KOPT-K1 (cell line): Measurements from ENCODE around the gene SH3BP4.

ENCODE experiments used
- H3K27ac ChIP-seq: fragments of 200-600 bp; sonication (generic); 2 replicates; pipeline ENCODE4 v1.5.1; 2016; ENCODE audit warnings: antibody characterized with exemption, mild to moderate bottlenecking, low read depth, low read length; ENCODE audit not compliant: poor library complexity, severe bottlenecking
- H3K36me3 ChIP-seq: fragments of 200-600 bp; sonication (generic); 2 replicates; pipeline ENCODE4 v1.5.1; 2017; ENCODE audit warnings: antibody characterized with exemption, mild to moderate bottlenecking, low read length, moderate library complexity; ENCODE audit not compliant: insufficient read depth
- H3K9me3 ChIP-seq: fragments of 200-600 bp; sonication (generic); 2 replicates; pipeline ENCODE4 v1.5.1; 2017; ENCODE audit warnings: antibody characterized with exemption, low read length, mild to moderate bottlenecking; ENCODE audit not compliant: insufficient read depth, poor library complexity, severe bottlenecking

The SH3BP4 gene

DNA sequence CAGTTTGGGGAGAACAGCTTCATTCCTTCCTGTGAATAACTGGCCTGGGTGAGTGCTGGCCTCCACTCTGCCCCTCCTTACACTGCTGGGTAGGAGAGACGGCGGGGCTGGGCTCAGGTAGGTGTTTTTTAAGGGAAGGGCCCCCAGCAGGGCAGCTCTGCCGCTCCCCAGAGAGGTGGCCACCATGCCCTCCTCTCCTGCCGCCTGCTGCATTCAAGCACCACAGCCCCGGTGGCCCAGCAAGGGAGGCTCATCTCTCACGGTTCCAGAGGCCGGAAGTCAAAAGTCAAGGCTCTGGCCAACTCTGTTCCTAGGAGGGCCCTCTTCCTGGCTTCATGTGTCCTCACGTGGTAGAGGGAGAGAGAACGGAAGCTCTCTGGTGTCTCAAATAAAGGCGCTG is 81.1 kb downstream of the SH3BP4 start:
- Histone ChIP-seq H3K27ac (no peak overlapping the region), H3K9me3 (no peaks in the 10 kb centered on the region), H3K36me3 (no peaks in the 10 kb centered on the region)

DNA sequence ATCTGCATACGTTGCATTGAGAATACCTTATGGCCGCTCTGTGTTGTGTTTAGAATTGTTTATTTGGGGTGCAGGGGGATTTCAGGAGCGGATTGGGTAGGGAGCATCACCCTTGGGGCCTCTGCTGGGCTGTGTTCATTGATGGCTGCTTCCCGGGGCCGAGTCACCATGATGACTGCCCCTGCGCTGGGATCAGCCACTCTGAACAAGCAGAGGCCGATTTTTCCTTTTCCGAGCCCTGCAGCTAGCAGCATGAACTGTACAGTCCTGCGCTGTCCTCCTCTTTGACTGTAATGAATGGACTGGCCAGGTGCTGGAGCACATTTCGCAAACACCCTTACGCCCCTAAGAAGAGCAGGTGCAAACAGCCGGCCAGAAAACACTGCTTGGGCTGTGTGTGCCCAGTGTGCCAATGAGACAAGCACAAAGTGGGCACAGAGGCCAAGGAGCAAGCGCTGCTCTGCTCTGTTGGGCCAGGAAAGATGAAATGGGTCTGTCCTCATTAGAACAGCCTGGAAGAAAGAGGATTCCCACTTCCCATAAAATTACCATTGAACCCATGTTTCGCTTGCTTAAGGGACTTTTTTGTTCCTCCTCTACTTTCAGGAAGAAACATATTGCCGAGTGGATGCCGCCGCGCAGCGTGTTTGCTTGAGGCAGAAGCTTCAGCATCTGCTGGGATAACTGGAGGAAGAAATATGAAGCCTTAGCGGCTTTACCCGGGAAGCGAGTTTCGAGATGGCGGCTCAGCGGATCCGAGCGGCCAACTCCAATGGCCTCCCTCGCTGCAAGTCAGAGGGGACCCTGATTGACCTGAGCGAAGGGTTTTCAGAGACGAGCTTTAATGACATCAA is 82.7 kb downstream of the SH3BP4 start:
- H3K27ac ChIP-seq: no peak overlapping the region
- H3K36me3 ChIP-seq: no peaks in the 10 kb centered on the region
- no peaks in the 10 kb centered on the region for H3K9me3 ChIP-seq

DNA sequence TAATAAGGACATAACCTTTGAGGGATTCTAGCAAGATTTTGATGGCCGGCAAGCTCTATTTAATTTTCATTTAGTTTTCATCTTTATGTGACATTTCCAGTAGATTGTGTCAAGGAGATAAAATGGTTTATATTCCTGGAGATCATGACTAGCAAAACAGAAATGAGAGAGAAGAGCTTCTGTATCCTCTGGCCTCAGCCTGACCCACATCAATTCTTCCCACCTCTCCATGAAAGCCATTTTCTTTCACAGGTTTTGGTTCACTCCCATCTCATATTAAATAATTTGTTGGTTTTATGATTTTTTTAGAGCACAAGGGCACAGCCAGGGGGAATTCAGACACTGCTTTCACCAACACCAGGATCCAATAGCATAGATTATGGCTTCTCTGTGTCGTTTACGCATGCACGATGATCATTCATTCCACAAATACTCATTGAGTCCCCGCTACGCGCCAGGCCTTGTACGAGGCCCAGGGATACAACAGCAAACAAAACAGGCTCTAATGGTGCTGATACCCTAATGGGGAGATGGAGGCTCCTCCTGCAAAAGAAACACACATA is 85.9 kb downstream of the SH3BP4 start:
- Histone ChIP-seq H3K27ac (no peak overlapping the region), H3K36me3 (no peaks in the 10 kb centered on the region), H3K9me3 (no peaks in the 10 kb centered on the region)

DNA sequence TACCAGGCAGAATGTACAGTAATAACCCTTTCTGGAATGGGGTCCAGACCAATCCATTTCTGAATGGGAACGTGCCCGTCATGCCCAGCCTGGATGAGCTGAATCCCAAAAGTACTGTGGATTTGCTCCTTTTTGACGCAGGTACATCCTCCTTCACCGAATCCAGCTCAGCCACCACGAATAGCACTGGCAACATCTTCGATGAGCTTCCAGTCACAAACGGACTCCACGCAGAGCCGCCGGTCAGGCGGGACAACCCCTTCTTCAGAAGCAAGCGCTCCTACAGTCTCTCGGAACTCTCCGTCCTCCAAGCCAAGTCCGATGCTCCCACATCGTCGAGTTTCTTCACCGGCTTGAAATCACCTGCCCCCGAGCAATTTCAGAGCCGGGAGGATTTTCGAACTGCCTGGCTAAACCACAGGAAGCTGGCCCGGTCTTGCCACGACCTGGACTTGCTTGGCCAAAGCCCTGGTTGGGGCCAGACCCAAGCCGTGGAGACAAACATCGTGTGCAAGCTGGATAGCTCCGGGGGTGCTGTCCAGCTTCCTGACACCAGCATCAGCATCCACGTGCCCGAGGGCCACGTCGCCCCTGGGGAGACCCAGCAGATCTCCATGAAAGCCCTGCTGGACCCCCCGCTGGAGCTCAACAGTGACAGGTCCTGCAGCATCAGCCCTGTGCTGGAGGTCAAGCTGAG is 89.6 kb downstream of the SH3BP4 start:
- Histone ChIP-seq H3K9me3 (no peaks in the 10 kb centered on the region), H3K36me3 (no peaks in the 10 kb centered on the region), H3K27ac (no peak overlapping the region)

DNA sequence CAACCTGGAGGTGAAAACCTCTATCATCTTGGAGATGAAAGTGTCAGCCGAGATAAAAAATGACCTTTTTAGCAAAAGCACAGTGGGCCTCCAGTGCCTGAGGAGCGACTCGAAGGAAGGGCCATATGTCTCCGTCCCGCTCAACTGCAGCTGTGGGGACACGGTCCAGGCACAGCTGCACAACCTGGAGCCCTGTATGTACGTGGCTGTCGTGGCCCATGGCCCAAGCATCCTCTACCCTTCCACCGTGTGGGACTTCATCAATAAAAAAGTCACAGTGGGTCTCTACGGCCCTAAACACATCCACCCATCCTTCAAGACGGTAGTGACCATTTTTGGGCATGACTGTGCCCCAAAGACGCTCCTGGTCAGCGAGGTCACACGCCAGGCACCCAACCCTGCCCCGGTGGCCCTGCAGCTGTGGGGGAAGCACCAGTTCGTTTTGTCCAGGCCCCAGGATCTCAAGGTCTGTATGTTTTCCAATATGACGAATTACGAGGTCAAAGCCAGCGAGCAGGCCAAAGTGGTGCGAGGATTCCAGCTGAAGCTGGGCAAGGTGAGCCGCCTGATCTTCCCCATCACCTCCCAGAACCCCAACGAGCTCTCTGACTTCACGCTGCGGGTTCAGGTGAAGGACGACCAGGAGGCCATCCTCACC is 90.2 kb downstream of the SH3BP4 start:
- no peak overlapping the region for H3K27ac ChIP-seq
- H3K9me3 ChIP-seq: no peaks in the 10 kb centered on the region
- H3K36me3 ChIP-seq: no peaks in the 10 kb centered on the region

DNA sequence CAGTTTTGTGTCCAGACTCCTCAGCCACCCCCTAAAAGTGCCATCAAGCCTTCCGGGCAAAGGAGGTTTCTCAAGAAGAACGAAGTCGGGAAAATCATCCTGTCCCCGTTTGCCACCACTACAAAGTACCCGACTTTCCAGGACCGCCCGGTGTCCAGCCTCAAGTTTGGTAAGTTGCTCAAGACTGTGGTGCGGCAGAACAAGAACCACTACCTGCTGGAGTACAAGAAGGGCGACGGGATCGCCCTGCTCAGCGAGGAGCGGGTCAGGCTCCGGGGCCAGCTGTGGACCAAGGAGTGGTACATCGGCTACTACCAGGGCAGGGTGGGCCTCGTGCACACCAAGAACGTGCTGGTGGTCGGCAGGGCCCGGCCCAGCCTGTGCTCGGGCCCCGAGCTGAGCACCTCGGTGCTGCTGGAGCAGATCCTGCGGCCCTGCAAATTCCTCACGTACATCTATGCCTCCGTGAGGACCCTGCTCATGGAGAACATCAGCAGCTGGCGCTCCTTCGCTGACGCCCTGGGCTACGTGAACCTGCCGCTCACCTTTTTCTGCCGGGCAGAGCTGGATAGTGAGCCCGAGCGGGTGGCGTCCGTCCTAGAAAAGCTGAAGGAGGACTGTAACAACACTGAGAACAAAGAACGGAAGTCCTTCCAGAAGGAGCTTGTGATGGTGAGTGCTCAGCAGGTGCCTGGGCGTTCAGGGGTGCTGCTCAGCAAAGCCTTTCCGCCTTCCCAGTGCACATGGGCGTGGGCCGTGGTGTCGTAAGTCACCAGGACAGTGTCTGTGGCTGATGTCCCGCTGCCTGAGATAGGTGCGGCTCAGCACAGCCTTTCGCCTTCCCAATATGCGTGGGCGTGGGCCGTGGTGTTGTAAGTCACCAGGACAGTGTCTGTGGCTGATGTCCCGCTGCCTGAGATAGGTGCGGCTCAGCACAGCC is 91.0 kb downstream of the SH3BP4 start:
- no peaks in the 10 kb centered on the region for H3K36me3 ChIP-seq
- no peak overlapping the region for H3K27ac ChIP-seq
- no peaks in the 10 kb centered on the region for H3K9me3 ChIP-seq

DNA sequence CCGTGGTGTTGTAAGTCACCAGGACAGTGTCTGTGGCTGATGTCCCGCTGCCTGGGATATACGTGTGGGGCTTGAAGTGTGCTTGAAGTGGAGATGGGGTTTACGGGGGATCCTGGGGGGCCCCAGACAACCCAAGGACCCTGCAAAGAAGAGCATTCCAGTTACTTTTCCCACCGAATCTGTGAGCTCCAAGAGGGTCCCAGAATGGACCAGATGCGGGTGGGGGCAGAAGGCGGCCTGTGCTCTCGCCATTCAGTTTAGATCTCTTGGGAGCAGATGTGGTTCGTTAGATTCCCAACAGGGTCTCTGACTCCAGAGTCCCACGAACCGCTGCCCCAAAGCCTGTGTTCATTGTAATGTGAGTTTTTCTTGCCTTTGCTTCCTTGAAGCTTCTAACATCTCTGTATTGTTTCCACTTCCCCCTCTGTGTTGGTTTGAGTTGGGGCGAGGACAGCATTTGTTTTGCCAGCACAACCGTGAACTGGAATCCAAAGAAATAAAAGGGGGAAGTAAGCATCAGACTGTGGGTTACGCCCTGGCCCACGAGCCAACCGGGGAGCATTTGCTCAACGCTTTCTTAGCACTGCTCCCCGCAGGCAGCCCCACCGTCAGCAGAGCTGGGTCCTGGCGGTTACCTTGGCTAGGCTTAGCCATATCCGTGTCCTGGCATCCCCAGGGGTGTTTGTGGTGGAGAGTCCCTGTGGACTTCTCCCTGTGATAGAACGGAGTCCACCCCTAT is 92.1 kb downstream of the SH3BP4 start:
- H3K27ac ChIP-seq: no peak overlapping the region
- no peaks in the 10 kb centered on the region for H3K36me3 ChIP-seq
- H3K9me3 ChIP-seq: no peaks in the 10 kb centered on the region

DNA sequence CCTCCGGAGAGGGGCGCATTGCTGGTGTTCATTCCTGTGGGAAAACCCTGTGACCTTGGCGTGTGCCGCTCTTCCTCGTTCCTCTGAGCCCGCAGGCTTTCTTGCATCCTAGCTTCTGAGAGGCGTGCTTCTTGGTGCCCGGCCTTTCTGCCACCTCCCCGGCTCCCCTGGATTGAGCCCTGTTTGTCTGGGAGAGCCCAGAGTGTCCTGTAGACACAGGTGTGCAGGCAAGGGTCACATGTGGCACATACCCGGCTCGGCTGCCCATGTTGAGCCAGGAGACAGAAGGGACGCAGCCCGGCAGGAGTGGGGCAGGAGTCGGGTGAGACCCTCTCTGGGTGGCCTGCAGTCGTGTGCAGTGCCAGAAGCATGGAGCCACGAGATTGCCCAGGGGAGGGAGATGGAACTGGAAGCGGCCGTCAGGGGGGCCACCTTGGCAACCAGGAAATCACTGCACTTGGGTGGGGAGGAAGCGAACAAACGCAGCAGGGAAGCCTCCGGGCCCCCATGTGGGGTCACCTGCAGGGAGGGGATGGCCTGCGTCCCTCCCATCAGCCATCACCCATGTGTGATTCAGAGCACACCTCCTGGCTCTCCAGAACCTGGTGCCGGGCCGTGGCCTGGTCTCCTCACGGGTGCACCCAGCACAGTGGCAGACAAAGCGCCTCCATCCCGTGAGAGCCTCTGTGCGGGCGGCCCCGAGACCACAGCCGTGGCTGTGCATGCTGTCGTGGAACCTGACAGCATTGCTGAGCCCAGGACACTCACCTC is 92.9 kb downstream of the SH3BP4 start:
- Histone ChIP-seq H3K27ac (no peak overlapping the region), H3K9me3 (no peaks in the 10 kb centered on the region), H3K36me3 (no peaks in the 10 kb centered on the region)

DNA sequence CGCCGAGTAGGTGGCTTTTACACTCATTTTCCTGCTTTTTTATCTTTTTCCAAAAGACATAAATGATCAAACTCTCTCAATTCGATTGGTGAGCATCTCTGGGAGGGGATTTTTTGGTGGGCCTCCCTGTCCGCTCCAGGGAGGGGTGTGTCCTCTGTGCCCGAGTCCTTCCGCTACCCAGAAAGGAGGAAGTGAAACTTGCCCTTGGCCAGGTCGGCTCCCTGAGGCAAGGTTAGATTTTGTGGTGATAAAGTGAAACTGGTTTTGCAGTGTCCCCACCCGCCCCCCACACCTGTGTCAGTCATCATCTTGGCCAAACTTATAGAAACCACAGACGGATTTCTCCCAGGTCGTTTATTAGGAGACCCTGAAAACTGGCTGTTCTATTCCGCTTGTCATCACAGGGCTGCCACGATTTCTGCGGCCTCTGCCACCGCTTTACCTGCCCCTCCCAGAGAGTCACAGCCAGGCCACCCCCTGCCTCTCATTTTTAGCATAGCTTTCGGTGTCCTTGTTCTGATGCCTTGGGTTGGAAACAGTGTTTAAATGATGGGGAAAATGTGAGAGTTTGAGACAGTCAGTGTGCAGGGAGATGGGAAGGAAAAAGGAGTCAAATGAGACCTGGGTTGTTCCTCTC is 93.6 kb downstream of the SH3BP4 start:
- Histone ChIP-seq H3K27ac (no peak overlapping the region), H3K36me3 (no peaks in the 10 kb centered on the region), H3K9me3 (no peaks in the 10 kb centered on the region)

DNA sequence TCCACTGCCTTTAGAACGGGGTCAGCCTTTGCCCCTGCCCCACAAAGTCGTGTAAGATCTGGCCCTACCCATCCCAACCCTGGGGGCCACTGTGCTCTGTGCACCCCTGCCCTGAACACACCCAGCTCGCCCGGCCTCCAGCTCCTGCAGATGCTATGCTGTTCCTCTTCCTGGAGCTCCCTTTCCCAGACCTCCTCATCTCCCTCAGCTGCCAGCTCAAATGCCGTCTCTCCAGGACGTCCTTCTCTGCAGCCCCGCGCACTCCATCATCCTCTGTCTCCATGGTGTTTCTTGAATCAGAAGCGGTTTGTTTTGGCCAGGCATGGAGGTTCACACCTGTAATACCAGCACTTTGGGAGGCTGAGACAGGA is 94.1 kb downstream of the SH3BP4 start:
- H3K9me3 ChIP-seq: no peaks in the 10 kb centered on the region
- no peaks in the 10 kb centered on the region for H3K36me3 ChIP-seq
- H3K27ac ChIP-seq: no peak overlapping the region

DNA sequence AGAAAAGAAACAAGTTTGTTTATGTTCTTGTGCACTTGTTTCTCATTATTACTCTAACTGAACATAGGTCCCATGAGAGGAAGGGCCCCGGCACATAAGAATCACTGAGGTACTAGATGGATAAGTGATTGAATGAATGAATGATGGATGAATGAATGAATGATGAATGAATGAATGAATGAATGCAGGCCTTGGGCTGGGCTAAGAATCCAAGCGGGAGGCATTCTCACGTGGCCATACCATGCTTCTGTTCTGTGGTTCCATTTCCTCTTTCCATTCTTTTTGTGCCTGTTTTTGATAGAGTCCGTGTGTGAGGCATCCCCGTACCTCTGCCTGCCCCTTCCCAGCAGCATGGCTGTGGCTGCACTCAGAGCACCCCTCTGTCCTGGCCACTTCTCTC is 94.8 kb downstream of the SH3BP4 start:
- H3K36me3 ChIP-seq: no peaks in the 10 kb centered on the region
- no peaks in the 10 kb centered on the region for H3K9me3 ChIP-seq
- H3K27ac ChIP-seq: no peak overlapping the region

DNA sequence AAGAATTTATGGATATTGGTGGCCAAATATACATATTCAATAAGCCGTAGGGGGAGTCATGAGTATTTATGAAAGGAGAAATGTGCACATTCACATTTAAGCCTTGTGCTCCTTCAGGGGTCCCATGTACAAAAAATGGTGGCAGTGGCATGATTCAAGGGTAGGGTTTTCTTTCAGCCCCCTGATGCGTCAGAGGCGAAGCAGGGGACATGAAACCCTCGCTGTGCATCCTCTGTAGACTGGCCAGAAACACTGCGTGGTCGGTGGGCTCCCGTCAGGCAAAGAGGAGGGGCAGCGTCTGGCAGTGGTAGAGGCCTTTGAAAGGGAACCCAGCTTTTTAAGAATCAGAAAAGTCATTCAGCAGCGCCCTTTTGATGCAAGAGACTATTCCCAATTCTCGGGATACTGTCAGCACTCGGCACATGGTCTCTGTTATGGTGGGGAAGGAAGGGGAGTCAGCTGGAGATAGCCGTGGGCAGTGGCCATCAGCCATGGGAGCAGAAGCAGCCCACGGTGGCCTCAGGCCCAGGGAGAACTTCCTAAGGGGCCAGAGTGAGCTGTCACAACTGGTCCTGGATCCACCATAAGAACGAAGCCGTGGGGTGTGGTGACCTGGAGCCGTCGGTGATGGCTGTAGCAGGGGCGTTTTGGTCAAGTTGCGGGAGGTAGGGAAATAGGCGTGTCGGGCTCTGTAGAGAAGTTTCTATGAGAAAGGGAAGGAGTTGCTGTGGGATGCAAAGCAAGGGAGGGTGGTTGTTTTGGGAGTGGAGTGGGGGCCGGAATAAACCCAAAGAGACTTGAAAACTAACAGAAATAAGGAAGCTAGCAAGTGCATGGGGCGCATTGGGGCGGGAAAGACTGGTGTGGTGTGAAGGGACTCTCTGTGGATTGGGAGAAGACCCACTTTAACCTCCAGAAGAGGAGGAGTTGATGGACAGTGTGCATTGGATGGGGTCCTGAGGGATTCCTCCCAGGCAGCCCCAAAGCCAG is 95.6 kb downstream of the SH3BP4 start:
- Histone ChIP-seq H3K27ac (no peak overlapping the region), H3K36me3 (no peaks in the 10 kb centered on the region), H3K9me3 (no peaks in the 10 kb centered on the region)
